BLaER1 treated with 17β-estradiol and CSF1 and Interleukin-3, amounts not matched to agents 10 nM and 100 nM (cell line): Measurements from ENCODE around the gene GDF10.

Experiments
- H3K27ac ChIP-seq, 11 experiments: shearing (Covaris generic); formaldehyde crosslinking; 2 replicates each; pipeline ENCODE4 v1.8.1; 2022
- H3K27me3 ChIP-seq, 11 experiments: shearing (Covaris generic); formaldehyde crosslinking; 2 replicates each; pipeline ENCODE4 v1.8.1; 2022
- H3K36me3 ChIP-seq, 11 experiments: shearing (Covaris generic); formaldehyde crosslinking; 2 replicates each; pipeline ENCODE4 v1.8.1; 2022
- H3K4me1 ChIP-seq, 10 experiments: shearing (Covaris generic); formaldehyde crosslinking; 2 replicates each; pipeline ENCODE4 v1.8.1; 2022
- H3K4me2 ChIP-seq, 11 experiments: shearing (Covaris generic); formaldehyde crosslinking; 2 replicates each; pipeline ENCODE4 v1.8.1; 2022
- H3K4me3 ChIP-seq, 10 experiments: shearing (Covaris generic); formaldehyde crosslinking; 2 replicates each; pipeline ENCODE4 v1.8.1; 2022
- H3K9ac ChIP-seq, 11 experiments: shearing (Covaris generic); formaldehyde crosslinking; 2 replicates each; pipeline ENCODE4 v1.8.1; 2022
- H3K9me3 ChIP-seq, 11 experiments: shearing (Covaris generic); formaldehyde crosslinking; replicated peaks in 1 of 11; 2 replicates each; pipeline ENCODE4 v1.8.1; 2022
- H4K20me1 ChIP-seq, 11 experiments: shearing (Covaris generic); formaldehyde crosslinking; 2 replicates each; pipeline ENCODE4 v1.8.1; 2022
- Cebpa-rat ChIP-seq, 11 experiments: shearing (Covaris generic); IDR thresholded peaks; 2 replicates each; pipeline ENCODE4 v1.8.1; 2022

Gene GDF10

GRCh38 chr10:47301833-47302232 is 1.8 kb downstream of the GDF10 start:
- peaks cover 34 to 57% (median 43%) of the 10 kb centered on the region in 11 experiments for H3K27me3 ChIP-seq
- H3K9ac ChIP-seq: no peak overlapping the region
- H3K4me3 ChIP-seq: no peak overlapping the region
- no peaks in the 10 kb centered on the region; a peak in 1 of 22 replicates for H4K20me1 ChIP-seq
- peaks cover 0 to 4% (median 0%) of the 10 kb centered on the region in 11 experiments; a peak in 4 of 22 replicates for H3K9me3 ChIP-seq
- H3K36me3 ChIP-seq: no peaks in the 10 kb centered on the region
- no peak overlapping the region for H3K4me2 ChIP-seq
- H3K27ac ChIP-seq: no peak overlapping the region
- TF ChIP-seq Cebpa-rat (IDR thresholded peaks at IDR 0.05): no peak
- peaks cover 0 to 14% (median 10%) of the 10 kb centered on the region in 10 experiments; a peak in 13 of 20 replicates for H3K4me1 ChIP-seq

GRCh38 chr10:47303105-47303504 is 3.1 kb downstream of the GDF10 start:
- Histone ChIP-seq H3K9ac (no peak overlapping the region), H3K4me1 (peaks cover 0 to 20% (median 14%) of the 10 kb centered on the region in 10 experiments; a peak in 13 of 20 replicates), H3K4me3 (no peak overlapping the region), H3K36me3 (no peaks in the 10 kb centered on the region), H3K9me3 (peaks cover 0 to 4% (median 0%) of the 10 kb centered on the region in 11 experiments; a peak in 4 of 22 replicates), H3K27ac (no peak overlapping the region), H3K4me2 (no peak overlapping the region), H4K20me1 (no peaks in the 10 kb centered on the region; a peak in 1 of 22 replicates), H3K27me3 (peaks cover 31 to 45% (median 35%) of the 10 kb centered on the region in 11 experiments)
- no peak for TF ChIP-seq Cebpa-rat (IDR thresholded peaks at IDR 0.05)

GRCh38 chr10:47303866-47304265 is 3.9 kb downstream of the GDF10 start:
- Histone ChIP-seq H3K27ac (no peak overlapping the region), H3K4me3 (no peak overlapping the region), H3K4me1 (peaks cover 0 to 20% (median 14%) of the 10 kb centered on the region in 10 experiments; a peak in 13 of 20 replicates), H3K4me2 (no peak overlapping the region), H3K36me3 (no peaks in the 10 kb centered on the region), H4K20me1 (no peaks in the 10 kb centered on the region; a peak in 1 of 22 replicates), H3K9me3 (peaks cover 0 to 4% (median 0%) of the 10 kb centered on the region in 11 experiments; a peak in 4 of 22 replicates), H3K9ac (no peak overlapping the region), H3K27me3 (peaks cover 28 to 38% (median 31%) of the 10 kb centered on the region in 11 experiments)
- TF ChIP-seq Cebpa-rat (IDR thresholded peaks at IDR 0.05): no peak

- TF ChIP-seq Cebpa-rat (IDR thresholded peaks at IDR 0.05): no peak
- Histone ChIP-seq H3K36me3 (no peaks in the 10 kb centered on the region), H3K9ac (no peak overlapping the region), H3K4me2 (peak overlapping the region in 2 of 11 experiments; percentile 29 to 45; a peak in 1 of 22 replicates), H4K20me1 (no peaks in the 10 kb centered on the region; a peak in 1 of 22 replicates), H3K9me3 (peaks cover 0 to under 1% (median 0%) of the 10 kb centered on the region in 11 experiments; a peak in 2 of 22 replicates), H3K27ac (no peak overlapping the region), H3K4me1 (peaks cover 0 to 20% (median 14%) of the 10 kb centered on the region in 10 experiments; a peak in 13 of 20 replicates), H3K27me3 (peaks cover 11 to 21% (median 14%) of the 10 kb centered on the region in 11 experiments), H3K4me3 (no peak overlapping the region)
Measured at GRCh38 chr10:47305566-47305965, 5.6 kb downstream of the GDF10 start.

DNA sequence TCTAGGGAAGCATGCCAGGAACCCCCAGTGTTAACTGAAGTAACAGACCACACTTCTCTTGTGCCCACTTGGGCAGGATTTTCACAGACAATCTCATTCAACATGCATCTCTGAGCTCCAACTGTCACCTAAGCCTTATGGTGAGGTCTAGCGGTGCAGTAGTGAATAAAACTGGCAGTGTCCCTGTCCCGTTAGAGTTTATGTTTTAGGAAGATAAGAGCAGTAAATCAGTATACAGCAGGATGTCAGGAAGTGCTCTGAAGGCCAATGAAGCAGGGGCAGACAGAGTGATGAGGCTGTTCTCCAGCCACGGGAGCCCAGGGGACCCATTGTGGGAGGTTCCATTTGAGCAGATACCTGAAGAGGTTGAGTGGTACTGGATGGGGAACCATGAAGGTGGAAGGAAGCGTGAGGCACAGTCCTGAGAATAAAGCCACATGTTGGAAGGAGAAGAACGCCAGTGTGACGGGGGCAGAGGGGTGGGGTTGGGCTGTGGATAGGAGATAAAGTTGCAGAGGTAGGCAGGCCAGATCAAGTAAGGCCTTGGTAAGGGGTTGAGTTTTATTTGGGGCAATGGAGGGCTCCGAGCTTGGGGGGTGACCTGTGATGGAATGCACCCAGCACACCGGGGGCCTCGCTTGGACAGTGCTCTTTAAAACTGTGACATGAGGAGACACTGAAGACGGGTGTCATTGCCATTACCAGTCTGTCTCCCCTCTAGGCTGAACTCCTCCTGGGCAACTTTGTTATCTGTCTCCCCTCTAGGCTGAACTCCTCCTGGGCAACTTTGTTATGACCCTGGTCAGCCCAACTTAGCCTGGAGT is 6.6 kb downstream of the GDF10 start:
- Histone ChIP-seq H3K9ac (no peak overlapping the region), H3K27ac (no peak overlapping the region), H3K9me3 (no peaks in the 10 kb centered on the region), H4K20me1 (no peaks in the 10 kb centered on the region; a peak in 1 of 22 replicates), H3K36me3 (no peaks in the 10 kb centered on the region), H3K27me3 (peaks cover under 1 to 10% (median 3%) of the 10 kb centered on the region in 11 experiments; a peak in 16 of 22 replicates), H3K4me3 (no peak overlapping the region), H3K4me2 (peak overlapping the region in 8 of 11 experiments; percentile 24 to 60 (median 41); a peak in 15 of 22 replicates), H3K4me1 (peaks cover 0 to 28% (median 22%) of the 10 kb centered on the region in 10 experiments; a peak in 17 of 20 replicates)
- no peak for TF ChIP-seq Cebpa-rat (IDR thresholded peaks at IDR 0.05)

GRCh38 chr10:47307381-47307780 is 7.4 kb downstream of the GDF10 start:
- Histone ChIP-seq H3K4me1 (peaks cover 0 to 35% (median 28%) of the 10 kb centered on the region in 10 experiments; a peak in 17 of 20 replicates), H4K20me1 (no peaks in the 10 kb centered on the region; a peak in 1 of 22 replicates), H3K36me3 (no peaks in the 10 kb centered on the region), H3K27ac (no peak overlapping the region), H3K9me3 (no peaks in the 10 kb centered on the region), H3K4me3 (no peak overlapping the region), H3K4me2 (peak overlapping the region in 4 of 11 experiments; percentile 24 to 45 (median 37); a peak in 4 of 22 replicates), H3K27me3 (0 out of 22 replicates have a peak, but pooled peaks cover 0 to 3% (median 0%) of the 10 kb centered on the region in 11 experiments), H3K9ac (no peak overlapping the region)
- no peak for TF ChIP-seq Cebpa-rat (IDR thresholded peaks at IDR 0.05)

GRCh38 chr10:47308775-47309174 is 8.8 kb downstream of the GDF10 start:
- no peaks in the 10 kb centered on the region; a peak in 1 of 22 replicates for H4K20me1 ChIP-seq
- TF ChIP-seq Cebpa-rat (IDR thresholded peaks at IDR 0.05): no peak
- peaks cover 0 to 37% (median 29%) of the 10 kb centered on the region in 10 experiments; a peak in 17 of 20 replicates for H3K4me1 ChIP-seq
- no peaks in the 10 kb centered on the region for H3K36me3 ChIP-seq
- H3K4me2 ChIP-seq: no peak overlapping the region
- H3K4me3 ChIP-seq: no peak overlapping the region
- H3K27ac ChIP-seq: no peak overlapping the region
- no peaks in the 10 kb centered on the region for H3K27me3 ChIP-seq
- no peaks in the 10 kb centered on the region for H3K9me3 ChIP-seq
- no peak overlapping the region for H3K9ac ChIP-seq

GRCh38 chr10:47309408-47310089 is 9.6 kb downstream of the GDF10 start:
- no peak overlapping the region for H3K4me3 ChIP-seq
- no peak for TF ChIP-seq Cebpa-rat (IDR thresholded peaks at IDR 0.05)
- peaks cover 0 to 37% (median 29%) of the 10 kb centered on the region in 10 experiments; a peak in 17 of 20 replicates for H3K4me1 ChIP-seq
- H4K20me1 ChIP-seq: no peaks in the 10 kb centered on the region; a peak in 1 of 22 replicates
- H3K4me2 ChIP-seq: no peak overlapping the region
- H3K9ac ChIP-seq: no peak overlapping the region
- H3K27me3 ChIP-seq: no peaks in the 10 kb centered on the region
- no peak overlapping the region for H3K27ac ChIP-seq
- no peaks in the 10 kb centered on the region for H3K9me3 ChIP-seq
- H3K36me3 ChIP-seq: no peaks in the 10 kb centered on the region

- H3K36me3 ChIP-seq: no peaks in the 10 kb centered on the region
Measured at GRCh38 chr10:47310090-47310505, 10.1 kb downstream of the GDF10 start.

More at GRCh38 chr10:47310090-47310505, 10.1 kb downstream of the GDF10 start:
- Histone ChIP-seq H3K4me2 (no peak overlapping the region), H4K20me1 (no peaks in the 10 kb centered on the region; a peak in 1 of 22 replicates), H3K27ac (no peak overlapping the region), H3K9me3 (no peaks in the 10 kb centered on the region), H3K27me3 (no peaks in the 10 kb centered on the region), H3K4me1 (peaks cover 0 to 37% (median 29%) of the 10 kb centered on the region in 10 experiments; a peak in 17 of 20 replicates), H3K4me3 (no peak overlapping the region), H3K9ac (no peak overlapping the region)
- no peak for TF ChIP-seq Cebpa-rat (IDR thresholded peaks at IDR 0.05)
